ENCODE results near the gene TAS2R31.
"Not testable (repeated sequence)": the region's sequence is repeated elsewhere in the genome, so short reads cannot be mapped to it uniquely, and the experiment has no call there.

TAS2R31 gene, protein sequence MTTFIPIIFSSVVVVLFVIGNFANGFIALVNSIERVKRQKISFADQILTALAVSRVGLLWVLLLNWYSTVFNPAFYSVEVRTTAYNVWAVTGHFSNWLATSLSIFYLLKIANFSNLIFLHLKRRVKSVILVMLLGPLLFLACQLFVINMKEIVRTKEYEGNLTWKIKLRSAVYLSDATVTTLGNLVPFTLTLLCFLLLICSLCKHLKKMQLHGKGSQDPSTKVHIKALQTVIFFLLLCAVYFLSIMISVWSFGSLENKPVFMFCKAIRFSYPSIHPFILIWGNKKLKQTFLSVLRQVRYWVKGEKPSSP

DNA sequence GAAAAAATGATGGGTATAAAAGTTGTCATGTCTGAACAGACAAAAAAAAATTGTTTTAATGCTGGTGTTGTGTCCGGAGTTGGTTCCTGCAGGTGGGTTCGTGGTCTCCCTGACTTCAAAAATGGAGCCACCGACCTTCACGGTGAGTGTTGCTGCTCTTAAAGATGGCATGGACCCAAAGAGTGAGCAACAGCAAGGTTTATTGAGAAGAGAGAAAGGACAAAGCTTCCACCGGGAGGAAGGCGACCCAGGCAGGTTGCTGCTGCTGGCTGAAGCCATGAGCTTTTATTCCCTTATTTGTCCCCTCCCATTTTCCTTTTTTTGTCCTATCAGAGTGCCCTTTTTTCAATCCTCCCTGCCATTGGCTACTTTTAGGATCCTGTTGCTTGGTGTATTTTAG lies at the start of gene TAS2R31:
TSS of gene TAS2R31 (minus strand) at position 101 of the 400 bp plus-strand sequence. CDS start at position 29, 72 bp downstream.
- DNase-seq = no peak

DNA sequence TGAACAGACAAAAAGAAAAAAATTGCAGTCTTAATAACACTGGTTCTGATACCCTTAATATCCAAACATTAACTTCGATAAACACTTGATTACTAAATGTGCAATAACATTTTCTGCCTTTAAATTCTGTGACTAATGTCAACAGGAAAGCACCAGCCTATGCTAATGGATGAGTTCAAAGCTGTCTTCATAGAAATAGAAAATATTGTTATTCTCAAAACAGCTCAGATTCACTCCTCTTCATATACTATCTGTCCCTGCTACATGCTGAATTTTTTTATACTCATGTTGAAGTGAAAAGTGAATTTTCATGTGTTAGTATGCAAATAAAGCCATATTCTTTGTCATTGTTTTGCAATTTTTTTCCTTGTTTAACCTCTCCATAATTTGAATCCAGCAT lies 47.0 kb upstream of the TAS2R31 start:
- no peak for DNase-seq

DNA sequence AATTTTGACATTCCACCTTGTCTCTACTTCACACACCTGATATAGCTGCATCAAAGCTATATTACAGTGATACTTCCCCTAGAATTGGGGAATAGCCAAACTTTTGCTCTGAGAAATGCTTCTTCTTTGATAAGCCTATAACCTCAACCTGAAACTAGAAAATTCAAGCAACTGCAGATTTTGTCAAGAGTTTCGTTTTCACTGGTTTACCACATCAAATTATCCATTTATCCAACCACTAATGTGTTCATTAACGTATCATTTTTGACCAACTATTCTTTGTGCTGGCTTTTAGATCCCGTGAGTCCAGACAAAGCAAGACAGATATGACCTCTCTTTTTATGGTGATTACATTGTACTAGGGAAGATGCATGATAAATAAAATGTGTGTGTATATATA lies 44.4 kb upstream of the TAS2R31 start:
- no peak for DNase-seq

DNA sequence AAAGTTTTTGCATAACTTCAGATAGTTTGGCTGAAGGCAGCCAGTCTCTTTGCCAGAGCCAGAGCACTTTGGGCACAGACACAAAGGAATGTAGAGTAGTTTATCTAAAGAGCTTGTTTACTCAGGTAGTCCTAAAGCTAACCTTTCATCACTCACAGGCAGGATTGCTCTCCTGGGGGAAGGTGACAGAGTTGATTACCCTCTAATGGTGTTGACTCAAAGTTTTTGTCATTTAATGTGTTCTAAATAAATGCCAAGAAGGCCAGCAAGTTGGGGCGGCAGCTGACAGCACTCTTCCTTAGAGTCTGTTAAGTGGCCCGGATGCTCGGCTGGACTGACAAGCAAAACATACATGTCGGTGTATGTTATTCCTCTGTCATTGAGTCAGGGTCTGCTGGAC lies 40.2 kb upstream of the TAS2R31 start:
- DNase-seq = no peak

DNA sequence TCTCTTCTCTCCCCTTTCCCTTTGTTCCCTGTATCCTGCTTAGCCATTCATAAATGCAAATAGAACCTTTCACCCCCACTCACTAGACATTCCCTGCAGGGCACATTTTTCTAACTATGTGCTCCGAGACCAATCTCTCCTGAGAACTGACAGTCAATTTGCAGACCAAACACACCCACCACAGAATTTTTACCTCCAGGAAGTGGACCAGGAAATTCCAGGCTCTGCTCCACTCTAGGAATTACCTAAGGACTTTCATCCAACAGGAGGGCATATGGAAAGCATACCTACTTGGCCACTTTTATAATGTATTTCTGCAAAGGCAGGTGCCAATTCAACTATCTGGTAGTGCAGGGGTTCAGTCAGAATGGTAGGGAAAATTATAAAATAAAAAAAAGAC lies 39.8 kb upstream of the TAS2R31 start:
- no peak for DNase-seq

DNA sequence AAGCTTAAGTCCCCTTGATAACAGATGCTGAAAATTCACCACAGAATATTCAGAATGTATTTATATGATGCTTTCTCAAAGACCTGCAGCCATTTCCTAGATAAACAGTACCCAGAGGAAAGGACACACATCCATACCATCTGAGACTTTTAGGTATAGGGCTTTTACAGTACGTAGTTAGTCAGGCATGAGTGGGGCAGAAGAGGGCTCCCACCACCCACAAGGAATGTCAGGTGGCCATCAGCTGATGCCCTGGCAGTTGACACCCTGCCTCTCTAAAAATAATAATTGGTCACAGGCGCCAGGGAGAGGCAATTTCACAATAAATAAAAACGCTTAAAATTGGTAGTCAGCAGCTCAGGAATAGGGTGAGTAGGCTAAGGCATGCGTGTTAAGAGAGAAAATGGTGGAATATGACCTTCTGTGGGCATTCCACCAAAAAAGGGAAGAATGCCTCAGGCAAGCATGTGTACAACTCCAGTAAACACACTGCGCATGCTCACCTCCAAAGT lies 38.7 kb upstream of the TAS2R31 start:
- no peak for DNase-seq

DNA sequence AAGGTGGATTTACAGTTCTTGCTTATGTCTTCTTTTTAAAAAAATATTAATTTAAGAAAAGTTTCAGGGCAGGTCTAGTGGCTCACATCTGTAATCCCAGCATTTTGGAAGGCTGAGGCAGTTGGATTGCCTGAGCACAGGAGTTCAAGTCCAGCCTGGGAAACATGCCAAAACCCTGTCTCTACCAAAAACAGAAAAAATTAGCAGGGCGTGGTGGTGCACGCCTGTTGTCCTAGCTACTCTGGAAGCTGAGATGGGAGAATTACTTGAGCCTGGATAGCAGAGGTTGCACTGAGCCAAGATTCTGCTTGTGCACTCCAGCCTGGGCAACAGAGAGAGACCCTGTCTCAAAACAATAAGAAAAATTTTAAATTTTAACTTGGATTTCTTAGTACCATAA lies 36.3 kb upstream of the TAS2R31 start:
- DNase-seq = peak; percentile 25

DNA sequence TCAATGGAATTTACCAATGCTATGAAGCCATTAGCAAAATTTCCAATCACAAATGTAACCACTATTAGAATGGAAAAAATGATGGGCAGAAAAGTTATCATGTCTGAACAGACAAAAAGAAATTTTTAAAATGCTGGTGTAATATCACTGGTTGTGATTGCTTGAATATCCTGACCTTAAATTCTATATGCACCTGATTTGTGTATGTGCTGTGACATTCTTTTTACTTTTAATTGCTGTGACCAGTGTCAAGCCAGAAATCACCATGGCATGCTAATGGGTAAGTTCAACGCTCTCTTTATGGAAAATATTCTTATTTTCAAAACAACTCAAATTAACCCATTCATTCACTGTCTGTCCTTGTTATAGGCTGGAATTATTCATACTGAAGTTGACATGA lies 31.0 kb upstream of the TAS2R31 start, which contains the start of gene TAS2R46:
TSS of gene TAS2R46 (minus strand) at position 101 of the 400 bp plus-strand sequence. CDS start at position 101, 0 bp downstream.
- DNase-seq = not testable (repeated sequence)

DNA sequence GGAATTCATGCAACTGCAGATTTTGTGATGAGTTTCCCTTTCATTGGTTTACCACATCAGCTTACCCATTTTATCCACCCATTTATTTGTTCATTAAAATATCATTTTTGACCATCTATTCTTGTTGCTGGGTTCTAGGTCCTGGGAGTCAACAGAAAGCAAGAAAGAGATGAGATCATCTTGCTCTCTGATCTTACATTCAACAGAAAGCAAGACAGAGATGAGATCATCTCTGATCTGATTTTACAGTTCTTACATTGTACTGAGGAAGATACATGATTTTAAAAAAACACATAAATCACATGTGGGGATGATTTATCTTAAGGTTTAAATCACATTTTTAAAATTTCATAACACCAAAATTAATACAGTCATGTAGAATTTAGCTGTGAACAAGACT lies 28.6 kb upstream of the TAS2R31 start:
- DNase-seq = no peak

DNA sequence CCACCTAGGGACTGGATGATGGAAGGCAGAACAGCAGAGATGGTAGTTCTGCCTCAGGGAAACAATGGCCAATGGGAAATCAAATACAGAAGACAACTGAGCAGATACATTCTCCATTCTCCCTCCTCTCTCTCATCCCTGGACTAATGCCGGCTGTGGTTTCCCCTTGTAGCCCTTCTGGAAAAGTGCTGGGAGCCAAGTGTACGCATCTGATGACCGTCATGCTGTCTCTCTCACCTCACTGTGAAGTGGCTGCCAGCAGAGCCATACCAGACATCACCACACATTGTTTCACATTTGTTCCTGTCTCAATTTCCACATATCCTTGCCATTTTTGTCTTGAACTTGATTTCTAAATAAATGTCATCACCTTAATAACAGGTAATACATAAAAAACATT lies 27.8 kb upstream of the TAS2R31 start:
- no peak for DNase-seq

DNA sequence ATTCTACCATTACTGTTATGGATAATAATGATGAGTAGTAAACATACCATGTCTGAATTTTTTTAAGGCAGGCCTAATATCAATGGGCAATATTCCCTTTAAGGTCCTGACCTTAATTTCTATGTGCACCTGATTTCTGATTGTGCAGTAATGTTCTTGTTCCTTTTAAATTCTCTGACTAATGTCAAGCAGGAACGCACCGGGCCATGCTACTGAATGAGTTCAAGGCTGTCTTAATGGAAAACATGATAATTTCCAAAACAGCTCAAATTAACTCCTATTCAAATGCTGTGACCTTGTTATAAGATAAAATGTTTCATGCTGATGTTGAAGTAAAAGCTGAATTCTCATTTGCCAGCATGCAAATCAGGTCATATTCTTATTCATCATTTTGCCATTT lies 24.1 kb upstream of the TAS2R31 start:
- no peak for DNase-seq

DNA sequence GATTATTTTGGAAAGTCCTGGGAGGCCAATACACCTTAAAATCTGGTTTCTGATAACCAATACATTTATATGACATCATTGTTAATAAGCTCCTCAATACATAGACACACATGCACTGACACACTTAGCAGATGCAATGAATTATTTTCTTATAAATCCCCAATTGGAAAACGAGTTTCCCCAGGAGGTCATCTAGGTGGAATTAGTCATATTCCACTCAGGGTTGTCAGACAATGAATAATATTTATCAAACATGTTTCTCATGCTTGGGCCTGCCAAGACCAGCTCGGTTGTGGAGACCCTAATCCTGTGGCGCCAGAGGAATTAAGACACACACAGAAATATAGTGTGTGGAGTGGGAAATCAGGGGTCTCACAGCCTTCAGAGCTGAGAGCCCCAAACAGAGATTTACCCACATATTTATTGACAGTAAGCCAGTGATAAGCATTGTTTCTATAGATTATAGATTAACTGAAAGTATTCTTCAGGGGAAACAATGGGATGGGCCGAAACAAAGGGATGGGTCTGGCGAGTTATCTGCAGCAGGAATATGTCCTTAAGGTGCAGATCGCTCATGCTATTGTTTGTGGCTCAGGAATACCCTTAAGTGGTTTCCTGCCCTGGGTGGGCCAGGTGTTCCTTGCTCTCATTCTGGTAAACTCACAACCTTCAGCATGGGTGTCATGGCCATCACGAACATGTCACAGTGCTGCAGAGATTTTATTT lies 18.8 kb upstream of the TAS2R31 start:
- DNase-seq = not testable (repeated sequence)

DNA sequence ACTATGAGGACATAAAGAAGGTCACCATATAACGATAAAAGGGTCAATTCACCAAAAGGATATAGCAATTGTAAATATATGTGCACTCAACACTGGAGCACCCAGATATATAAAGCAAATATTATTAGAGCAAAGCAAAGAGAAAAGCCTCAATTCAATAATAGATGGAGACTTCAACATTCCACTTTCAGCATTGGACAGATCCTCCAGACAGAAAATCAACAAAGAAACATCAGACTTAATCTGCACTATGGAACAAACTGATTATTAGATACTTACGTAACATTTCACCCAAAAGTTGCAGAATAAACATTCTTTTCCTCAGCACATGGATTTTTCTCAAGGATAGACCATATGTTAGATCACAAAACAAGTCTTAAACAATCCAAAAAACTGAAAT lies 10.2 kb upstream of the TAS2R31 start:
- DNase-seq = not testable (repeated sequence)

DNA sequence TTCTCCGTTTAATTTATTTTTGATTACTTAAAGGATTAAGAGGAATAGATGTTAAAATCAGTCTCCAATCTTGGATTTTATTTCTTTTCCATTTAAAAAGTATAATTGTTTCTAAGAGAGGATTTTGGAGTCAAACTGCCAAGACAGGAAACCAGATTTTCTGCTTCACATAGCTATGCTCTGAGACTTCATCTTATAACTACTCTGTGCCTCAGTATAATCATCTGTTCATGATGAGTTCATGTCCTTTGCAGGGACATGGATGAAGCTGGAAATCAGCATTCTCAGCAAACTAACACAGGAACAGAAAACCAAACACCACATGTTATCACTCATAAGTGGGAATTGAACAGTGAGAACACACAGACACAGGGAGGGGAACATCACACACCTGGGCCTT lies 9.0 kb upstream of the TAS2R31 start:
- peak; percentile 2 for DNase-seq

DNA sequence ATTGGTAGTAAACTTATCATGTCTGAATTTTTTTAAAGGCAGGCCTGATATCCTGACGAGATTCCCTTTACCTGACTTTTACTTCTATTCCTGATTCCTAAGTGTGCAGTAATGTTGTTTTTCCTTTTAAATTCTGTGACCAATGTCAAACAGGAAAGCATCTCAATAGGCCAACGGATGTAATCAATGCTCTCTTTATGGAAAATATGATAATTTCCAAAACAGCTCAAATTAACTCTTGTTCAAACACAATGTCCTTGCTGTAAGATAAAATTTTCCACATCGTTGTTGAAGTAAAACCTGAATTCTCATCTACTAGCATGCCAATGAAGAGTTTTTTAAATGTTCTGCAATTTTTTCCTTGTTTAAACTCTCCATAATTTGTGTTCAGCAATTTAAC lies 8.0 kb upstream of the TAS2R31 start:
- no peak for DNase-seq

DNA sequence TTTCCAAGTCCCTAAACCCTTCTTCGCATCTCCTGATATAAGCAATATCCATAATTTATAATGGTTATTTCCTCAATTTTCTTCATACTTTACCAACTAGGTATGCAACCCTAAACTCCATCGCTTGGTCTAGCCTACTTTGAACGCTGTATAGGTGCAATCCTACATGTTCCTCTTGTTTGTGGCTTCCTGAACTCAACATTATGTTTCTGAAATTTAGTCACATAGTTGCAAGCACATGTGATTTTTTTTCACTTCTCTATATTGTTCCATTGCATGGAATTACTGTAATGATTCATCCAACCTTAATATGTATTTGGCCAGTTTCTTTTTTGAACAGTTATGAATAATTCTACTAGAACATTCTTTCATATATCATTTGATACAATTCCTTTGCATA lies 2.8 kb upstream of the TAS2R31 start:
- not testable (repeated sequence) for DNase-seq

DNA sequence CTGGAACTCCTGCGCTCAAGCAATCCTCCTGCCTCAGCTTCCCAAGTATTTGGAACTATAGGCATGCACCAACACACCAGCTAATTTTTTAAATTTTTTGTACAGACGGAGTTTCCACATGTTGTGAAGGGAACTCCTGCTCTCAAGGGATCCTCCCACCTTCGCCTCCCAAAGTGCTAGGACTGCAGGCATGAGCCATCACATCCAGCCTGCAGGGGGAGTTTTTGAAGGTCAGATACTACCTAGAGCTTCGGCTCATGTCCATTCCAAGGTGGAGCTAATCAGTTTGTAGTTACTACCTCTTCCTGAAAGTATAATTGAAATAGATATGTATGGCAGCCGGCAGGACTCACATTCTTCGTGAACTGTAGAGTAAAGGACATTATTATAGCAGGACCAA lies 5.1 kb downstream of the TAS2R31 start:
- no peak for DNase-seq

DNA sequence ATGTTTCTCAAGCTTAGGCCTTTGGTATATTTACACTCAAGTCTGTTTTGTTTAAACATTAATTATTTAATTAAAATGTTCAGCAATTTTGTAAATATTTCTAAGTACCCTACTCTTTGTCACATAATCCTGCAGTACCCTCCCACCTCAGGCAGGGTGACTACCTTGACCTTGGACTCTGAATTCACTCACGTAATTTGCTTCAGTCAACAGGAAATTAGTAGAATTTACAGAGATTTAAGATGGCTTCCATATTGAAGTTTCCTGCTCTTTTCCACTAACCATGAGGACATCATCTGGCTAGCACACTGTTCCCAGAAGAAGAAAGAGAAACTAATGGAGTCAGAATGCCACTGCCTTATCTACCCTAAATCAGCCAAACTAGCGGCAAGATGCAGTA lies 7.8 kb downstream of the TAS2R31 start:
- no peak for DNase-seq

DNA sequence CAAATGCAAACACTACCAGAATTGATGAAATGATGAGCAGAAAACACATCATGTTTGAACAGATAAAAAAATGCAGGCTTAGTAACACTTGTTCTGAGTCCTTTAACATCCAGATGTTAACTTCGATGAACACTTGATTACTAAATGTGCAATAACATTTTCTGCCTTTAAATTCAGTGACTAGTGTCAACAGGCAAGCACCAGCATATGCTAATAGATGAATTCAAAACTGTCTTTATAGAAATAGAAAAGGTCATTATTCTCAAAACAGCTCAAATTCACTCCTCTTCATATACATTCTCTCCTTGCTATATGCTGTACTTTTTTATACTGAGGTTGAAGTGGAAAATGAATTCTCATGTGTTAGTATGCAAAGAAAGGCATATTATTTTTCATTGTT lies 8.7 kb downstream of the TAS2R31 start, which contains the start of gene TAS2R19:
TSS of gene TAS2R19 (minus strand) at position 101 of the 400 bp plus-strand sequence. CDS start at position 52, 49 bp downstream.
- no peak for DNase-seq

DNA sequence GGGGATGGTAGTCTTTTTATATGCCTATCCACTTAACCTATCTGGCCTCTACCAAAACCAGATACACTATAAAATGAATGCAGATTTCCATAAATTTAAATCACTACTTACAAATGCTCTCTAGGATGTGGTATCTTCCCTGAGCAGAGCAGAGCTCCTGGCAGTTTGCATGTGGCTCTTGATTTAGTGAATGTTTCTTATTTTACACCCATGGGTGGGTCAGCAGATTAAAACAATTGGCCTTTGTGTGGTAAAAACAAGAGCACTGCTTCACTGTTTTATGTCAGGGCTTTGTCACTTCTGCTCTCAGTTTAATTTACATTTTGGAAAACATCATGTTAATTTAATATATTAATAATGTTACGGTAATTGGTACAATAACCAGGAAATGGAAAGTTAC lies 14.3 kb downstream of the TAS2R31 start:
- DNase-seq = no peak

DNA sequence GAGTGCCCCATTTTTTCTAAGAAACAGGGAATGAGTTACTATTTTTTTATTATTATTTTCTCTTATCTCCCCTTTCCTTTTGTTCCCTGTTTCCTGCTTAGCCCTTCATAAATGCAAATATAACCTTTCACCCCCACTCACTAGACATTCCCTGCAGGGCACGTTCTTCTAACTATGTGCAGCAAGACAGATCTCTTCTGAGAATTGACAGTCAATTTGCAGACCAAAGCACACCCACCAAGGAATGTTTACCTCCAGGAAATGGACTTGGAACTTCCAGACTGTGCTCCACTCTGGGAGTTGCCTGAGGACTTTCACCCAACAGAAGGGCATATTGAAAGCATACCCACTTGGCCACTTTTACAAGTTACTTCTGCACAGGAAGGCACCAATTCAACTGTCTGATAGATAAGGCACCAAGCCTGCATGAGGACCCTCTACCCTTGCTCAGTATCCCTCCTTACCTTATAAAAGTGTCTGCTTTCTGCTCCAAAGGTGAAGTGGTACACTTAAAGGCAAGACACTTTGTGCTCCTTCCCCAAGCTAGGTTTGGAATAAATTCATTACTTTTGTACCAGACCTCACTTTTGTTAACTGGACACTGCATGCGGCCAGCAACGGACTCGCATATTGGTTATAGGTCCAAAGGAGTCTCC lies 15.3 kb downstream of the TAS2R31 start:
- no peak for DNase-seq

DNA sequence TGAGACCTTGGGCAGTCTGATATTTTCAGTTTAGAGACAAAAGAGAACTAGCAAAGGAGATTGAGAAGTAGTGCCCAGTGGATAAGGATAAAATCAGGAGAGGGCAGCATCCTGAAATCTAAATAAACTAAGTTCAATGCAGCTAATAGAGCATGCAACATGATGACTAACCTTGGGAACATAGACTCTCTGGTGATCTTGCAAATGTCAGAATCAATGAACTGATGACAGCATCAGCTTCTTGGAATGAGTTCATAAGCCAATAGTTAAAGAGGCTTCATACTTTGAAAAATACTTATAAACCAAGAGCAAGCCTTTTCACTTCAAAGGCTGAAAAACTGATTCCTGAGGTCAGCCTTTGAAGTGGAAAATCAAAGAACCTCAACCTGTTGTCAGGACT lies 17.0 kb downstream of the TAS2R31 start:
- DNase-seq = peak; percentile 9

DNA sequence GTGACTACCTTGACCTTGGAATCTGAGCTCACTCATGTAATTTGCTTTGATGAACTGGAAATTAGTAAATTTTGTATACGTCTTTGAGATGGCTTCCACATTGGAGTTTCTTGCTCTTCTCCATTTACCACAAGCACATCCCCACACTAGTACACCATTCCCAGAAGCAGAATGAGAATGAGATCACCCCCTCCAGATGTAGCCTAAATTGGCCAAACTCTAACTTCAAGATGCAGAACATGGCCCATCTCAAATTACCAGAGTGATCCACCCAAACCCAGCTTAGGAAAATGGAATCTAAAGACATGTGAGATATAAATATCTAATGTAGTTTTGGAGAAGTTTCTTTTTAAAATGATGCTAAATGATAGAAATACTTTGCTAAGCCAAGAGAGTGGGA lies 23.6 kb downstream of the TAS2R31 start:
- DNase-seq = no peak

DNA sequence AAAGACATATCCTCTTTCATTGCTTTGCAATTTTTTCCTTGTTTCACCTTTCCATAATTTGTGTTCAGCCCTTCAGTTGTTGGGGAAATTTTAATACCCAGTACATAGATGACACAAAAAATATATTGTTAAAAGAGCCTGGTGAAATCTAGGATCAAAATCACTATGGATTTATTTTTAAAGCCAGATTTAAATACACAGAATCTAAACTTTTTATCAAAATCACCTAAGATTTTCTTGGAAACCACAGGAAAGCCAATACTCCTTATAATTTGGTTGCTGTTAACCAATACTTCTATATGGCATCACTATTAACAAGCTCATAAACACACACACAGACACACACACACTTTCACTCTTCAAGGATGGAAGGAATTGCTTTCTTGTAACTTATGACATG lies 33.0 kb downstream of the TAS2R31 start, which contains the start of gene TAS2R20:
TSS of gene TAS2R20 (minus strand) at position 101 of the 400 bp plus-strand sequence. CDS start 429 bp downstream, outside the sequence.
- DNase-seq = no peak
